NCI-H748 treated with DMSO at 0.1 percent for 48 hours (cell line): ENCODE data around the gene CCDC154.

Source experiments
- DNase-seq: peaks from one replicate; lab custom pipeline; 2025; lab: John Stamatoyannopoulos, UW

Gene CCDC154

GRCh38 chr16:1435921-1436697 lies 8.2 kb downstream of the CCDC154 start:
- no peak for DNase-seq

- DNase-seq: no peak
Observed at GRCh38 chr16:1434644-1435592, 9.4 kb downstream of the CCDC154 start.

GRCh38 chr16:1433756-1434155 lies 10.6 kb downstream of the CCDC154 start:
- DNase-seq: no peak

- no peak for DNase-seq
Observed at GRCh38 chr16:1433263-1433560, 11.1 kb downstream of the CCDC154 start.

GRCh38 chr16:1432388-1433262 lies 11.7 kb downstream of the CCDC154 start:
- DNase-seq: no peak

- no peak for DNase-seq
Observed at GRCh38 chr16:1431497-1432270, 12.7 kb downstream of the CCDC154 start.

GRCh38 chr16:1430759-1431496 lies 13.4 kb downstream of the CCDC154 start, which contains the start of gene PERCC1:
PERCC1 (plus strand) TSS chr16:1431078; CDS start chr16:1432594, 1,516 bp downstream.
- DNase-seq: peak; percentile 5

GRCh38 chr16:1430214-1430758 lies 14.1 kb downstream of the CCDC154 start:
- no peak for DNase-seq

- no peak for DNase-seq
Observed at GRCh38 chr16:1429631-1430030, 14.7 kb downstream of the CCDC154 start.

GRCh38 chr16:1429012-1429411 lies 15.3 kb downstream of the CCDC154 start:
- no peak for DNase-seq

GRCh38 chr16:1428511-1428910 lies 15.8 kb downstream of the CCDC154 start:
- DNase-seq: no peak

GRCh38 chr16:1427473-1428461 lies 16.6 kb downstream of the CCDC154 start:
- DNase-seq: no peak

- no peak for DNase-seq
Observed at GRCh38 chr16:1426734-1427471, 17.5 kb downstream of the CCDC154 start.

- no peak for DNase-seq
Observed at GRCh38 chr16:1425616-1426370, 18.6 kb downstream of the CCDC154 start.

GRCh38 chr16:1424028-1424427 lies 20.3 kb downstream of the CCDC154 start:
- no peak for DNase-seq

- DNase-seq: no peak
Observed at GRCh38 chr16:1422076-1422475, 22.3 kb downstream of the CCDC154 start.

- no peak for DNase-seq
Observed at GRCh38 chr16:1420111-1420539, 24.2 kb downstream of the CCDC154 start.
